Kidney tubule cell (primary cell): ENCODE data around the gene BEST1.

ENCODE experiments used
- DNase-seq: peaks from one replicate; pipeline ENCODE4 v3.0.0-alpha.2; 2018; ENCODE audit warnings: low spot score

The BEST1 gene

GRCh38 chr11:61916737-61917333 lies 33.3 kb upstream of the BEST1 start:
- DNase-seq, result no peak

DNA sequence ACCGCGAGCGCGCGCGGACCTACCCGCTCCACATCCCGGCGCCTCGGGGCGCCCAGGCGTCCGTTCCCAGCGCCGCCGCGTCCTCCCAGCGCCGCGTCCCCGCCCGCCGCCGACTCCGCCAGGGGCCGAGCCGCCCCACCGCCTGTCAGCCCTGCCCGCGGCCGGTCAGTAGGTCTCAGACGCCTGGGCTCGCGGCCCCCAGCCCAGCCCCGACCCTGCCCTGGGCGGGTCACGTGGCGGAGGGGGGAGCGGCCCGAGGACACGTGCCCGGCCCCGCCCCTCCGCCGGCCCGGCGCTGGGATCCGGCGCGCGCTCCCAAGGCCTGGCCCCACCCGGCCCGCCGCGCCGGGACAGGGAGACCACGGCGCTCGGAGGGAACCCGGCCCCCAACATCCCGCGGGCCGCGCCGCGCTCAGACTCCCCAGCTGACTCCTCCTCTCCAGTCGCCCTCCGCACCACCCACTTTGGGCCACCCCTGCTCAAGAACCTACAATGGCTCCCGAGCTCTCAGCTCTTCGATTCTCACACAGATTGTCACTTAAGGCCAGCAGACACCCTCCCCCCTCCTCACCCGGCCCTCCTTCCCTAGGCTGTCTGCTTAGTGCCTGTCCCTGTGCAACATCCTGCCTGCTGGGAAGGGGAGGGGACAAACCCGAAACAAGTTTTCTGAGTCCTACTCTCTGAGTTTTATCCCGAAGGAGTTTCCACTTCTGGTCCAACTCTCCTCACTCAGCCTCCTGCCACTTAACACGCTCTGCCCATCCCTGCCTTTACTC lies 32.6 kb upstream of the BEST1 start, which contains the start of gene RAB3IL1:
TSS of gene RAB3IL1 (minus strand) at position 233 of the 776 bp plus-strand sequence. CDS start at position 34, 199 bp downstream.
- no peak for DNase-seq

- DNase-seq, result no peak
Observed at GRCh38 chr11:61918251-61918937, 31.8 kb upstream of the BEST1 start.

DNA sequence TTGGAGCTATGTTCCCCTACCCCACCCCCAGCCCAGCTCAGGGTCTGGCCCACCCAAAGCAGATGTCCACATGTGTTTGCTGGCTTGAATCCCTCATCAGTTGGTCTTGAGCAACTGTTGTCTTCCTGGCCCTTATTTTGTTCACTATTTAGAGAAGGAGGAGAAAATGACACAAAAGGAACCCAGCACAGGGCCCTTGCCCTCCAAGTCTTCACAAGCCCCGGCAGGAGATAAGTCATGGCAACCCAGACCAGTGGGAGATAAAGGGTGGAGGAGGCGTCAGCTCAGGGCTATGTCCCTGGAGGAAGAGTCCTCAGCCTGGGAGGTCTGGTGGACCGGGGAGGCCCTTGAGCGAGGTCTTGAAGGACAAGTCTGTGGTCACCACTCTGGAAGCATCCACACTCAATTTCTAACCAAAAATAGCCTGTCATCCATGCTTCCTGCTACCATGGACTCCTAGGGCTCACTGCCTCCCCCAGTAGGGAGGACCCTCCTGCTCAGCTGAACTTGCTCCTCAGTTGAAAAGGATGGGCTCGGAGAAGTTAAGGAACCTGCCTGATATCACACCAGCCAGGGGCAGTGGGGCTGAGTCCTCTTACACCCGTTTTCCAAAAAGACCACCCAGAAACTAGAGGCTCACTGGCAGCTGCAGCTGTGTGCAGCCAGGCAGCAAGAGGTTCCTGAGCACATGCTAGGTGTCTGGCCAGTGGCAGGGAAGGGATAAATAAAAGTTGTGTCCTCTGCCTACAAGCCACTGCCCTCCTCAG lies 31.0 kb upstream of the BEST1 start:
- DNase-seq, result no peak

GRCh38 chr11:61919705-61920631 lies 30.2 kb upstream of the BEST1 start:
- DNase-seq, result peak; percentile 74

DNA sequence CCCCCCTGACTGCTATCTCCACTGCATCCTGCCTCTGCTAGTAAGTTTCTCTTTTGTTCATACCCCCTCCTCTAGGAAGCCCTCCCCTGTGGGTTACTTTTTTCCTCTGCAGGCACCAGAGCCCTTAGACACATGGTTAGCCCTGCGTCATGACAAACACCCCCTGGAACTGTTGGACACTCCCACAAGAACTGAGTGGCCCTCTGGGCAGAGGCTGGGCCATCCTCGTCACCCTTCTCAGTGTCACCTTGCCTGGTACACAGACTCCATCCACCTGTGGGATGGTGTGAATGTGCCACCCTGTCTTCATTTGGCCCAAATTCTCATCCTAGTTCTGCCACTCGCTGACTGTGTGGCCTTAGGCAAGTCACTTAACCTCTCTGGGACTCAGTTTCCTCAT lies 28.7 kb upstream of the BEST1 start:
- DNase-seq, result no peak

GRCh38 chr11:61922539-61922938 lies 27.6 kb upstream of the BEST1 start:
- no peak for DNase-seq

DNA sequence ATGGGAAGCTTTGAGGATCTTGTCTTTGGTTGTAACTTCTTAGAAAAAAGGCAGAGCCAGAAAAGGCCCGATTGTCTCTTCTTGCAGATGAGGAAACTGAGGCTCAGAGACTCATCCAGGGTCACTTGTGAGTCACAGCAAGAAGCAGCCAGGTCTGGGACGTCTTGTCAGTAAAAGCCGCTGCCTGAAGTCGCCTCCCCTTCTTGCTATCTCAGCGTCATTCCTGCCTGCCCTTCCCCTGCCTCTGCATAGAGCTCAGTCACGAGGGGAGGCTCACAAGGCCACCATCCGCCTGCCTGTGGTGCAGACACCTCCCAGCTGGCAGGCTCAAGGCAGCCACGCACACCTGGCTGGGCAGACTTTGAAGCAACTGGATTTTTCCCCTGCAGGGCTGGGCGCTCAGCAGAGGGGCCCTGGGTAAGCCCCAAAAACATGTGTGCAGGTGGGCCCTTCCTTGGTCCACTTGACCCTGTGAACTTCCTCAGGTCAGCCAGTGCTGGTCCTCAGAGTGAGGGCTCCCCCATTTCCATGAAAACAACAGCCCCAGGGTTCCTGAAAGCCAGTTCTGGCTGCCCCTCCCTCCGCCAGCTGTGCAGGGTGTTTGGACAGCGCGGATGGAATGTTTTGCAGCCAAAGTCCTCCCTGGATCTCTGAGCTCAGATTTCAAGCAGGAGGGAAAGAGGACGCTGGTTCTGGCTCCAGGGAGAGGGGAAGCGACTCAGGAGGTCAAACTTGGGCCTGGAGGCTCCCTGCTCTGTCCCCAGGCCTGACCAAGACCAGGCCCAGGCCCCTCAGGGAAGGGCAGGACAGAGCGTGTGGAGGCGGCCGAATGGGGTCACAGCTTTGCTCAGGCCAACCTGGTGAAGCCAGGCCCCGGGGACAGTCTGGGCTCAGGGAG lies 26.7 kb upstream of the BEST1 start:
- DNase-seq, result peak; percentile 23

GRCh38 chr11:61924064-61924455 lies 26.1 kb upstream of the BEST1 start:
- no peak for DNase-seq

- no peak for DNase-seq
Observed at GRCh38 chr11:61925736-61926135, 24.4 kb upstream of the BEST1 start.

- no peak for DNase-seq
Observed at GRCh38 chr11:61926235-61926634, 23.9 kb upstream of the BEST1 start.

DNA sequence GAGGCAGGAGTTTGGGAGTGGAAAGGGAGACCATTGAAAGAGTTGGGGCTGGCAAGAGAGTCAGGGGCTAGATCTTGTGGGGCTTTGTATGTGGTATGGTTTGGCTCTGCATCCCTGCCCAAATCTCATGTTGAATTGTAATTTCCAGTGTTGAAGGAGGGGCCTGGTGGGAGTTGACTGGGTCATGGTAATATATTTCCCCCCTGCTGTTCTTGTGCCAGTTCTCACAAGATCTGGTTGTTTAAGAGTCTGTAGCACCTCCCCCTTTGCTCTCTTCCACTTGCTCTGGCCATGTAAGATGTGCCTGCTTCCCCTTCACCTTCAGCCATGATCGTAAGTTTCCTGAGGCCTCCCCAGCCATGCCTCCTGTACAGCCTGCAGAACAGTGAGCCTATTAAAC lies 22.6 kb upstream of the BEST1 start:
- DNase-seq, result no peak

DNA sequence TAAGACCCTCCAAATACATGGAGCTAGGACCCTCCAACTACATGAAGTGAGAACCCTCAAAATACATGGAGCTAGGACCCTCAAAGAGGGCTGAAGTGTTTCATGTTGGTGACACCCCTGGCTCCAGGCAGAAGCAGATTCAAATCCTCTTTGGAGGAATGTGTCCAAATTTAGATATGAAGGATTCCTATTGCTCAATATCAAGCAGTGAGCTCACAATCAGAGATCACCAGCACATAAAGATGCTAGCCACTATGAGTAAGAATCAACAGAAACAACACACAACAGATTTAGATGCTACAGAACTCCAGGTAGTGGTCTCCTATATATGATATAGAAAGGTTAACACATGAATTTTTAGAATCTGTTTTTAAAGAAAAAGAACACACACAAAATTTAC lies 21.5 kb upstream of the BEST1 start:
- no peak for DNase-seq

DNA sequence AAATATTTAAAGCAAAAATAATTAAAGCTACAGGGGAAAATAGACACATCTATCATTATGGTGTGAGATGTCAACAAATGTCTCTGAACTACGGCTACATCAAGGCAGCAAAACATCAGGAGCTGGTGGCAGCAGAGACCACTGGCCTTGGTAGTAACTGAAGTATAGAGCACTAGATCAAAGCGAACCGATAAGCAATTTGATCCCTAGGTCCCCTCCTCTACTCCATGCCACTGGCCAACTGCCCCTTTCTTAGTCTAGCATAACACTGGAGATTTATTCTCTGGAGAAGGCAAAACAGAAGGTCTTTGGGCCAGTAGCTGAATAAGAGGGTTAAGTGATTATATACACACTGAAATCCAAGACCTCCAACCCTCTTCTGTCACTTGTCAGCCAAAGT lies 19.2 kb upstream of the BEST1 start:
- DNase-seq, result no peak

- no peak for DNase-seq
Observed at GRCh38 chr11:61935861-61936260, 14.3 kb upstream of the BEST1 start.

- DNase-seq, result no peak
Observed at GRCh38 chr11:61940466-61940865, 9.7 kb upstream of the BEST1 start.

DNA sequence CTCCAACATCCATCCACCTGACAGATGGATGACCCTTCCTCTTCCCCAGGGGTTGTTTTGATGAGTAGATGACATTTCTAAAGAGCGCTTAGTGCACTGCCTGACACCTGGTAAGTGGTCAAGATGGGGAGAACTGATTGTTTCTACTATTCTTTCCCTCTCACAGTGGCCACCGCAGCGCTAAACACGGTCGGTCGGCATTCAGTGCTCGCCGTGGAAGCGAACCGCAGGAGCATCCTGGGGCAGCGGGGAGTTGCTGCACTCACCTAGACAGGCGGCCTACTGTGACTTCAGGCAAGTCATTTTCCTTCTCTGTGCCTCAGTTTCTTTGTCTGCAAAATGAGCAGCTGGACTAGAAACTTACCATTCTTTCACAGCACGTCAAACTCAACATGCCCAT lies 5.0 kb upstream of the BEST1 start:
- no peak for DNase-seq

GRCh38 chr11:61946894-61947293 lies 3.3 kb upstream of the BEST1 start:
- no peak for DNase-seq

- peak; percentile 76 for DNase-seq
Observed at GRCh38 chr11:61947486-61948210, 2.5 kb upstream of the BEST1 start.

GRCh38 chr11:61948505-61948904 lies 1.6 kb upstream of the BEST1 start:
- no peak for DNase-seq
